DOHH2 (cell line): ENCODE data around the gene INCENP.

Experiments
- H3F3A ChIP-seq: fragments of 200-600 bp; sonication (generic), shearing (Covaris generic); 2 replicates; pipeline ENCODE4 v1.6.0; 2016; ENCODE audit warnings: antibody characterized with exemption, mild to moderate bottlenecking; ENCODE audit not compliant: control insufficient read depth, insufficient read depth
- H3K27ac ChIP-seq: fragments of 200-600 bp; sonication (generic); 2 replicates; pipeline ENCODE4 v1.5.1; 2014; ENCODE audit warnings: low read depth, mild to moderate bottlenecking, low read length, moderate library complexity
- H3K27me3 ChIP-seq: fragments of 200-600 bp; sonication (generic); 2 replicates; pipeline ENCODE4 v1.6.1; 2014; ENCODE audit warnings: mild to moderate bottlenecking, low read length, mixed read lengths; ENCODE audit not compliant: control insufficient read depth
- H3K36me3 ChIP-seq: fragments of 200-600 bp; sonication (generic); 2 replicates; pipeline ENCODE4 v1.6.1; 2014; ENCODE audit warnings: mild to moderate bottlenecking, low read length, moderate library complexity, mixed read lengths; ENCODE audit not compliant: control insufficient read depth
- H3K4me1 ChIP-seq: fragments of 200-600 bp; sonication (generic); 2 replicates; pipeline ENCODE4 v1.6.1; 2014; ENCODE audit warnings: mild to moderate bottlenecking, low read length, mixed read lengths; ENCODE audit not compliant: control insufficient read depth
- H3K4me2 ChIP-seq: fragments of 200-600 bp; sonication (generic); 2 replicates; pipeline ENCODE4 v1.6.0; 2014; ENCODE audit warnings: mild to moderate bottlenecking, low read length, moderate library complexity
- H3K4me3 ChIP-seq: fragments of 200-600 bp; sonication (generic); 2 replicates; pipeline ENCODE4 v1.5.1; 2014; ENCODE audit warnings: mild to moderate bottlenecking, low read length, mixed read lengths
- H3K79me2 ChIP-seq: fragments of 200-600 bp; sonication (generic); 2 replicates; pipeline ENCODE4 v1.6.1; 2014; ENCODE audit warnings: mild to moderate bottlenecking, low read length, mixed read lengths; ENCODE audit not compliant: control insufficient read depth
- H3K9me2 ChIP-seq: fragments of 200-600 bp; sonication (generic); replicated peaks from 2 replicates; pipeline ENCODE4 v1.6.1; 2014; ENCODE audit warnings: mild to moderate bottlenecking, low read length, mixed read lengths; ENCODE audit not compliant: control insufficient read depth
- H3K9me3 ChIP-seq: fragments of 200-600 bp; sonication (generic); 2 replicates; pipeline ENCODE4 v1.6.1; 2014; ENCODE audit warnings: antibody characterized with exemption, low read length, mixed read lengths; ENCODE audit not compliant: control insufficient read depth, insufficient read depth
- H4K20me1 ChIP-seq: fragments of 200-600 bp; sonication (generic); 2 replicates; pipeline ENCODE4 v1.6.0; 2014; ENCODE audit warnings: low read depth, mild to moderate bottlenecking, antibody characterized with exemption, low read length, moderate library complexity; ENCODE audit not compliant: control insufficient read depth, insufficient read depth
- CTCF ChIP-seq: fragments of 200-600 bp; sonication (generic); IDR thresholded peaks from one replicate; pipeline ENCODE4 v1.5.1; 2014; ENCODE audit warnings: antibody characterized with exemption, mild to moderate bottlenecking, low read depth, low read length; ENCODE audit not compliant: poor library complexity, severe bottlenecking
- EZH2phosphoT487 ChIP-seq: fragments of 200-600 bp; sonication (generic); IDR thresholded peaks from 2 replicates; pipeline ENCODE4 v1.6.1; 2017; ENCODE audit warnings: borderline replicate concordance, mild to moderate bottlenecking, antibody characterized with exemption, low read length, moderate library complexity, mixed read lengths

The INCENP gene

GRCh38 chr11:62182147-62182891, 58.5 kb downstream of the INCENP start:
- Histone ChIP-seq H3F3A (no peaks in the 10 kb centered on the region), H3K4me2 (no peak overlapping the region), H3K27ac (no peak overlapping the region), H3K36me3 (no peaks in the 10 kb centered on the region), H3K4me3 (no peak overlapping the region), H3K9me2 (no peaks in the 10 kb centered on the region), H3K79me2 (no peaks in the 10 kb centered on the region), H3K9me3 (no peaks in the 10 kb centered on the region), H4K20me1 (no peaks in the 10 kb centered on the region), H3K4me1 (no peaks in the 10 kb centered on the region), H3K27me3 (peaks cover 20% of the 10 kb centered on the region)
- TF ChIP-seq CTCF = no peak
- no peak for TF ChIP-seq EZH2phosphoT487

GRCh38 chr11:62186195-62186594, 62.4 kb downstream of the INCENP start:
- TF ChIP-seq EZH2phosphoT487 = no peak
- no peak for TF ChIP-seq CTCF
- no peaks in the 10 kb centered on the region for H3K4me1 ChIP-seq
- H3F3A ChIP-seq = no peaks in the 10 kb centered on the region
- no peaks in the 10 kb centered on the region for H3K9me3 ChIP-seq
- no peak overlapping the region for H3K4me3 ChIP-seq
- no peaks in the 10 kb centered on the region for H3K36me3 ChIP-seq
- H3K4me2 ChIP-seq = no peak overlapping the region
- H3K27ac ChIP-seq = no peak overlapping the region
- H4K20me1 ChIP-seq = no peaks in the 10 kb centered on the region
- H3K79me2 ChIP-seq = no peaks in the 10 kb centered on the region
- no peaks in the 10 kb centered on the region for H3K9me2 ChIP-seq
- H3K27me3 ChIP-seq = peaks cover 6% of the 10 kb centered on the region

GRCh38 chr11:62190011-62190410, 66.2 kb downstream of the INCENP start, which contains the start of gene SCGB1D1:
Gene SCGB1D1 (plus strand): TSS chr11:62190216. CDS start chr11:62190285, 69 bp downstream.
- Histone ChIP-seq H3K36me3 (no peaks in the 10 kb centered on the region), H3K9me2 (no peaks in the 10 kb centered on the region), H3K4me3 (no peak within 1 kb of the TSS), H3F3A (no peaks in the 10 kb centered on the region), H3K4me2 (no peak within 1 kb of the TSS), H3K9me3 (no peaks in the 10 kb centered on the region), H3K79me2 (no peaks in the 10 kb centered on the region), H3K27me3 (peaks cover 6% of the 10 kb centered on the region), H3K4me1 (no peaks in the 10 kb centered on the region), H3K27ac (no peak within 1 kb of the TSS), H4K20me1 (no peaks in the 10 kb centered on the region)
- no peak for TF ChIP-seq EZH2phosphoT487
- no peak for TF ChIP-seq CTCF
